CD8-positive, alpha-beta memory T cell (primary cell): ENCODE results near the gene PTEN. TPM values are rescaled to one million over a fixed set of nuclear protein-coding genes. Genes with fewer than 3 reads are reported as not detected.

Experiments used
- CTCF ChIA-PET: fragments of 350-600 bp; sonication (Branson Sonifier 250); formaldehyde crosslinking; loops from one replicate; lab custom pipeline; 2021; ENCODE audit warnings: antibody characterized with exemption; lab: Charles Lee
- POLR2A ChIA-PET: fragments of 350-600 bp; sonication (Branson Sonifier 250); formaldehyde crosslinking; loops from one replicate; lab custom pipeline; 2021; ENCODE audit warnings: antibody characterized with exemption; lab: Charles Lee
- DNase-seq, 5 donors: peaks; one replicate each; pipeline versions ENCODE4 v3.0.0 to v3.0.0-alpha.2; 2020 to 2022; ENCODE audit warnings: mixed read lengths in 1 of 5
- H3K27ac ChIP-seq: one replicate; pipeline ENCODE4 v1.7.0; 2013; ENCODE audit warnings: low read depth, mild to moderate bottlenecking, low read length, moderate library complexity
- H3K27me3 ChIP-seq: 2 replicates; pipeline ENCODE4 v1.7.0; 2013; ENCODE audit warnings: low read length, mild to moderate bottlenecking; ENCODE audit not compliant: insufficient read depth, poor library complexity, severe bottlenecking
- H3K36me3 ChIP-seq: 2 replicates; pipeline ENCODE4 v1.7.0; 2013; ENCODE audit warnings: mild to moderate bottlenecking, low read length, moderate library complexity; ENCODE audit not compliant: insufficient read depth
- H3K4me1 ChIP-seq: 2 replicates; pipeline ENCODE4 v1.7.0; 2013; ENCODE audit warnings: mild to moderate bottlenecking, low read length, moderate library complexity; ENCODE audit not compliant: insufficient read depth
- H3K4me3 ChIP-seq: 2 replicates; pipeline ENCODE4 v1.7.0; 2013; ENCODE audit warnings: mild to moderate bottlenecking, low read length
- H3K9me3 ChIP-seq: 2 replicates; pipeline ENCODE4 v1.7.0; 2013; ENCODE audit warnings: mild to moderate bottlenecking, low read length
- H3K27ac Mint-ChIP-seq, 8 donors: one replicate each; pipeline ENCODE4 v1.8.0; 2020 to 2021; ENCODE audit warnings: mixed read lengths in 8 of 8, mild to moderate bottlenecking in 6 of 8, inconsistent platforms in 3 of 8, moderate library complexity in 3 of 8
- H3K27me3 Mint-ChIP-seq, 2 donors: one replicate each; pipeline ENCODE4 v1.8.0; 2020 to 2021; ENCODE audit warnings: mixed read lengths in 2 of 2, mild to moderate bottlenecking in 1 of 2, moderate library complexity in 1 of 2
- H3K36me3 Mint-ChIP-seq, 3 donors: one replicate each; pipeline ENCODE4 v1.8.0; 2020 to 2021; ENCODE audit warnings: mixed read lengths in 3 of 3, inconsistent platforms in 1 of 3, mild to moderate bottlenecking in 1 of 3
- H3K4me1 Mint-ChIP-seq, 3 donors: one replicate each; pipeline ENCODE4 v1.8.0; 2020 to 2021; ENCODE audit warnings: mixed read lengths in 3 of 3, inconsistent platforms in 1 of 3, mild to moderate bottlenecking in 1 of 3
- H3K4me3 Mint-ChIP-seq, 7 donors: one replicate each; pipeline ENCODE4 v1.8.0; 2020 to 2021; ENCODE audit warnings: mixed read lengths in 7 of 7, mild to moderate bottlenecking in 6 of 7, moderate library complexity in 4 of 7, inconsistent platforms in 2 of 7
- H3K9me3 Mint-ChIP-seq, 5 donors: one replicate each; pipeline ENCODE4 v1.8.0; 2020 to 2022; ENCODE audit warnings: mixed read lengths in 5 of 5, mild to moderate bottlenecking in 3 of 5, moderate library complexity in 2 of 5, inconsistent platforms in 1 of 5
- polyA plus RNA-seq: library from polyadenylated mRNA; unstranded; fragments of 300-500 nt; fragmentation: Illumina TruSeq; gene quantifications from one replicate; pipeline ENCODE4 v1.2.3, GENCODE V29; 2021
- total RNA-seq, 2 experiments: library from RNA; stranded (reverse); gene quantifications; one replicate each; pipeline ENCODE4 v1.2.3, GENCODE V29; 2021

PTEN gene
- total and polyA plus RNA-seq, 3 experiments from 2014 or later = 29.1 to 50.6 (median 49.5) TPM

DNA sequence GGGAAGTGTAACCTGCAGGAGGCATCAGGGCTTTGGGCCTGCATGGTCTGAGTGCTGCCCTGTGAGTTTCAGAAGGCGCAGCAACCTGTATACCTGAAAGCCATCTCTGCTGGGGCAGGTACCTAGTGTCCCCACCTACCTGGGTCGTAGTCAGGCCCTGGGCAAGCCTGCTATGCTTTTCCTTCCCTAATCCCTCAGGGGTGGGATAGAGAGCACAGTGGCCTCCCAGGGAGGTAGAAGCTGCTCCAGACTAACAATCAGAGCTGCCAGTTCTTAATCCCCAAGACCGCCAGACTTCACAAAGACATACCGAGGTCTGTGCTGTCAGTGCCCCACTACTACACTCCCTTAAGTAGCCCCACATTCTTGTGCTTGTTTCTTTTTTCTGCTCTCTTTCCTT, 52.0 kb downstream of the PTEN start:
- H3K27me3 Mint-ChIP-seq = no peaks in the 10 kb centered on the region
- CTCF ChIA-PET = no interaction called here
- H3K4me1 Mint-ChIP-seq = peaks cover 50 to 75% (median 60%) of the 10 kb centered on the region in 3 donors
- peak overlapping the region in 1 of 7 donors; percentile 3 for H3K4me3 Mint-ChIP-seq
- H3K27ac Mint-ChIP-seq = peak overlapping the region in 2 of 8 donors; percentile 17 to 29
- DNase-seq = no peak
- Histone ChIP-seq H3K4me1 (peaks cover 38% of the 10 kb centered on the region), H3K4me3 (no peak overlapping the region), H3K36me3 (peaks cover 9% of the 10 kb centered on the region), H3K27me3 (no peaks in the 10 kb centered on the region), H3K9me3 (peaks cover 13% of the 10 kb centered on the region), H3K27ac (no peak overlapping the region)
- POLR2A ChIA-PET = interaction anchor here (0.6 kb wide), 1 partner anchor 24 kb away, joined by 3 read pairs; no protein-coding TSS in a partner anchor
- peaks cover 23 to 54% (median 49%) of the 10 kb centered on the region in 3 donors for H3K36me3 Mint-ChIP-seq
- H3K9me3 Mint-ChIP-seq = peaks cover 25 to 33% (median 29%) of the 10 kb centered on the region in 5 donors

- H3K4me1 Mint-ChIP-seq = peaks cover 48 to 75% (median 61%) of the 10 kb centered on the region in 3 donors
- ChIA-PET POLR2A (interaction anchor here (0.6 kb wide), 1 partner anchor 23 kb away, joined by 3 read pairs; no protein-coding TSS in a partner anchor), CTCF (no interaction called here)
- peak overlapping the region in 1 of 8 donors; percentile 26 for H3K27ac Mint-ChIP-seq
- no peaks in the 10 kb centered on the region for H3K27me3 Mint-ChIP-seq
- peaks cover 13% of the 10 kb centered on the region for H3K9me3 ChIP-seq
- H3K27ac ChIP-seq = no peak overlapping the region
- no peak overlapping the region for H3K4me3 ChIP-seq
- no peak for DNase-seq
- peaks cover 24 to 31% (median 25%) of the 10 kb centered on the region in 5 donors for H3K9me3 Mint-ChIP-seq
- H3K4me1 ChIP-seq = peaks cover 38% of the 10 kb centered on the region
- H3K36me3 Mint-ChIP-seq = peaks cover 19 to 48% (median 45%) of the 10 kb centered on the region in 3 donors
- H3K36me3 ChIP-seq = peaks cover 9% of the 10 kb centered on the region
- H3K27me3 ChIP-seq = no peaks in the 10 kb centered on the region
- H3K4me3 Mint-ChIP-seq = peak overlapping the region in 3 of 7 donors; percentile 8 to 54 (median 16)
These were observed 52.6 kb downstream of the PTEN start for GRCh38 chr10:87915989-87916388.

DNA sequence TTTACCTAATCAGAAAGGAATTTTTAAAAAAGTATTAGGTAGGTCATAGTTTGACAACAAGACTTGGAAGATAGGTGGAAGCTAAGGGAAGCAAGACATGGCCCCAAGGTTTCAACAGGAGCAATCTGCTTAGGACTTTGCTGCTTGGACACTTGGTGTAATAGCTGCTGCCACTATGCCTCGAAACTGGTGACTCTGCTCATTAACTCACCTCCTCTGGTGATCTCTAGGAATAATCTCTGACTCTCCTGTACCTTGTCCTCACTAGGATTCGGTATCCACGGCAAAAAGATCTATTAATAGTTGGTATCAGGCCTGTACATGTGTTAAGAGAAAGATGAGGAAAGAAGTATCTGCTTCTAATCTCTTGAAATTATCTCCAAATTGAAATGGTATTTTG, 53.1 kb downstream of the PTEN start:
- Mint-ChIP-seq H3K9me3 (peaks cover 20 to 29% (median 24%) of the 10 kb centered on the region in 5 donors), H3K36me3 (peaks cover 19 to 43% (median 42%) of the 10 kb centered on the region in 3 donors), H3K27ac (peak overlapping the region in 4 of 8 donors; percentile 6 to 70 (median 56)), H3K27me3 (no peaks in the 10 kb centered on the region), H3K4me3 (peak overlapping the region in 3 of 7 donors; percentile 12 to 29 (median 16)), H3K4me1 (peaks cover 49 to 74% (median 63%) of the 10 kb centered on the region in 3 donors)
- Histone ChIP-seq H3K36me3 (peaks cover 9% of the 10 kb centered on the region), H3K9me3 (peaks cover 13% of the 10 kb centered on the region), H3K4me1 (peaks cover 38% of the 10 kb centered on the region), H3K27ac (no peak overlapping the region), H3K27me3 (no peaks in the 10 kb centered on the region), H3K4me3 (no peak overlapping the region)
- ChIA-PET CTCF (no interaction called here), POLR2A (no interaction called here)
- DNase-seq = no peak

GRCh38 chr10:87918254-87918859, 54.9 kb downstream of the PTEN start:
- no peak overlapping the region for H3K27ac ChIP-seq
- Mint-ChIP-seq H3K27me3 (no peaks in the 10 kb centered on the region), H3K4me1 (peaks cover 61 to 79% (median 74%) of the 10 kb centered on the region in 3 donors), H3K27ac (peak overlapping the region; percentile 23 to 86 (median 52)), H3K36me3 (peaks cover 19 to 42% (median 41%) of the 10 kb centered on the region in 3 donors), H3K9me3 (peaks cover 8 to 11% (median 9%) of the 10 kb centered on the region in 5 donors), H3K4me3 (peak overlapping the region in 6 of 7 donors; percentile 10 to 58 (median 26))
- H3K36me3 ChIP-seq = peaks cover 2% of the 10 kb centered on the region
- ChIA-PET POLR2A (interaction anchor here (2.3 kb wide), 1 partner anchor 56 kb away, joined by 6 read pairs; the partner anchor contains the start of genes KLLN and PTEN), CTCF (no interaction called here)
- peaks cover 5% of the 10 kb centered on the region for H3K9me3 ChIP-seq
- H3K27me3 ChIP-seq = no peaks in the 10 kb centered on the region
- no peak overlapping the region for H3K4me3 ChIP-seq
- peak in 1 of 5 donors; percentile 6 for DNase-seq
- peaks cover 50% of the 10 kb centered on the region for H3K4me1 ChIP-seq

DNA sequence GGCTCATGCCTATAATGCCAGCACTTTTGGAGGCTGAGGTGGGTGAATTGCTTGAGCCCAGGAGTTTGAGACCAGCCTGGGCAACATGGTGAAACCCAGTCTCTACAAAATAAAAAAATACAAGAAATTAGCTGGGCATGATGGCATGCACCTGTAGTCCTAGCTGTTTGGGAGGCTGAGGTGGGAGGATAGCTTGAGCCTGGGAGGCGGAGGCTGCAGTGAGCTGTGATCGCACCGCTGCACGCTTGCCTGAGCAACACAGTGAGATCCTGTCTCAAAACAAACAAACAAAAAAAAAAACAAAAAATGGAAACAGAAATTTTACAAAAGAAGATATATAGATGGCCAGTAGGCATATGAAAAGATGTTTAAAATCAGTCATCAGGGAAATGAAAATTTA, 57.1 kb downstream of the PTEN start:
- CTCF ChIA-PET = no interaction called here
- peaks cover 0 to 2% (median 0%) of the 10 kb centered on the region in 5 donors for H3K9me3 Mint-ChIP-seq
- H3K27ac Mint-ChIP-seq = no peak overlapping the region
- peaks cover 64% of the 10 kb centered on the region for H3K4me1 ChIP-seq
- H3K4me1 Mint-ChIP-seq = peaks cover 78 to 92% (median 92%) of the 10 kb centered on the region in 3 donors
- H3K27me3 ChIP-seq = no peaks in the 10 kb centered on the region
- no peaks in the 10 kb centered on the region for H3K27me3 Mint-ChIP-seq
- H3K36me3 ChIP-seq = no peaks in the 10 kb centered on the region
- POLR2A ChIA-PET = no interaction called here
- H3K4me3 ChIP-seq = no peak overlapping the region
- no peak for DNase-seq
- H3K36me3 Mint-ChIP-seq = peaks cover 17 to 41% (median 39%) of the 10 kb centered on the region in 3 donors
- no peak overlapping the region for H3K27ac ChIP-seq
- H3K4me3 Mint-ChIP-seq = no peak overlapping the region
- no peaks in the 10 kb centered on the region for H3K9me3 ChIP-seq

DNA sequence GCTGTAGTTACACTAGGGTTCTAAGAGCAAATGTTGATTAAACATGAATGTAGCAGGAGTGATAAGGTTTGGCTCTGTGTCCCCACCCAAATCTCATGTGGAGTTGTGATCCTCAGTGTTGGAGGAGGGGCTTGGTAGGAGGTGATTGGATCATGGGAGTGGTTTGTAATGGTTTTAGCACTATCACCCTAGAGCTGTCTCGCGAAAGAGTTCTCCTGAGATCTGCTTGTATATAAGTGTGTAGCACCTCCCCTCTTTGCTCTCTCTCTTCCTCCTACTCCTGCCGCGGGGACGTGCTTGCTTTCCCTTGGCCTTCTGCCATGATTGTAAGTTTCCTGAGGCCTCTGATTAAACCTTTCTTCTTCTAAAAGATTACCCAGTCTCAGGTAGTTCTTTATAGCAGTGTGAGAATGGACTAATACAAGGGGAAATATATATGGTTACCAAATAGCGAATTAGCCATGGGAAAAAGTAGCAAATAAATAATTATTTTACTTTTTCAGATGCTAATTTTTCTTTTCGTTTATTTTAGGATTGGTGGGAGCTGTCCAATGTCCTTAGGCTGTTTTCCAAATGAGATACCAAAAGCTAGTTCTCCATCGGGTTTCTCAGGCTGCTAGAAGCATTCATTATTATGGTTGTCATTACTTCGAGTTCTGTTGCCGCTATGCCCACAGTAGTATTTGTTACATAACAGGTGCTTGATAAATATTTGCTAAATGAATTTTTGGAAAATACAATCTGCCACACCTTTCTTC, 58.7 kb downstream of the PTEN start:
- ChIA-PET CTCF (no interaction called here), POLR2A (no interaction called here)
- Histone ChIP-seq H3K36me3 (no peaks in the 10 kb centered on the region), H3K27me3 (no peaks in the 10 kb centered on the region), H3K27ac (no peak overlapping the region), H3K4me1 (peaks cover 63% of the 10 kb centered on the region), H3K9me3 (no peaks in the 10 kb centered on the region), H3K4me3 (no peak overlapping the region)
- Mint-ChIP-seq H3K27me3 (no peaks in the 10 kb centered on the region), H3K36me3 (peaks cover 24 to 48% (median 39%) of the 10 kb centered on the region in 3 donors), H3K27ac (peak overlapping the region in 1 of 8 donors; percentile 14), H3K9me3 (peaks cover 0 to 2% (median 0%) of the 10 kb centered on the region in 5 donors), H3K4me1 (peaks cover 77 to 92% (median 92%) of the 10 kb centered on the region in 3 donors), H3K4me3 (no peak overlapping the region)
- DNase-seq = no peak

GRCh38 chr10:87923233-87923632, 59.8 kb downstream of the PTEN start:
- H3K36me3 ChIP-seq = no peaks in the 10 kb centered on the region
- Mint-ChIP-seq H3K27me3 (no peaks in the 10 kb centered on the region), H3K4me1 (peaks cover 78 to 92% (median 92%) of the 10 kb centered on the region in 3 donors), H3K27ac (peak overlapping the region in 1 of 8 donors; percentile 26), H3K36me3 (peaks cover 24 to 53% (median 39%) of the 10 kb centered on the region in 3 donors), H3K4me3 (peak overlapping the region in 2 of 7 donors; percentile 13 to 20), H3K9me3 (peaks cover 0 to 2% (median 0%) of the 10 kb centered on the region in 5 donors)
- no peaks in the 10 kb centered on the region for H3K9me3 ChIP-seq
- H3K27ac ChIP-seq = no peak overlapping the region
- no peak for DNase-seq
- ChIA-PET CTCF (interaction anchor here (1.3 kb wide), 1 partner anchor 10 kb away, joined by 3 read pairs; no protein-coding TSS in a partner anchor), POLR2A (no interaction called here)
- no peak overlapping the region for H3K4me3 ChIP-seq
- H3K27me3 ChIP-seq = no peaks in the 10 kb centered on the region
- H3K4me1 ChIP-seq = peaks cover 62% of the 10 kb centered on the region
